Gastroesophageal sphincter (tissue), 3 donors: ENCODE measurements around the gene PIP5K1C.

ENCODE experiments used
- EP300 ChIP-seq: sonication (generic); formaldehyde crosslinking; IDR thresholded peaks from one replicate; pipeline ENCODE4 v1.6.1; 2017; ENCODE audit warnings: antibody characterized with exemption, mild to moderate bottlenecking
- POLR2A ChIP-seq, 2 donors: fragments of 450-650 bp; IDR thresholded peaks; one replicate each; pipeline ENCODE4 v1.6.1; 2017; ENCODE audit warnings: antibody characterized with exemption in 2 of 2, mild to moderate bottlenecking in 2 of 2, moderate library complexity in 1 of 2
- POLR2AphosphoS5 ChIP-seq: sonication (generic); formaldehyde crosslinking; IDR thresholded peaks from one replicate; pipeline ENCODE4 v1.6.1; 2017; ENCODE audit warnings: antibody characterized with exemption
- TF ChIP-seq, protein P1 (sequence below), 4 experiments: fragments of 200-600 bp in 2 of 4; fragments of 450-650 bp in 2 of 4; sonication (generic) in 1 of 4; IDR thresholded peaks; one replicate each; pipeline ENCODE4 v1.5.1; 2017 to 2019; ENCODE audit warnings: antibody characterized with exemption in 4 of 4, mild to moderate bottlenecking in 2 of 4, moderate library complexity in 2 of 4

DNA sequence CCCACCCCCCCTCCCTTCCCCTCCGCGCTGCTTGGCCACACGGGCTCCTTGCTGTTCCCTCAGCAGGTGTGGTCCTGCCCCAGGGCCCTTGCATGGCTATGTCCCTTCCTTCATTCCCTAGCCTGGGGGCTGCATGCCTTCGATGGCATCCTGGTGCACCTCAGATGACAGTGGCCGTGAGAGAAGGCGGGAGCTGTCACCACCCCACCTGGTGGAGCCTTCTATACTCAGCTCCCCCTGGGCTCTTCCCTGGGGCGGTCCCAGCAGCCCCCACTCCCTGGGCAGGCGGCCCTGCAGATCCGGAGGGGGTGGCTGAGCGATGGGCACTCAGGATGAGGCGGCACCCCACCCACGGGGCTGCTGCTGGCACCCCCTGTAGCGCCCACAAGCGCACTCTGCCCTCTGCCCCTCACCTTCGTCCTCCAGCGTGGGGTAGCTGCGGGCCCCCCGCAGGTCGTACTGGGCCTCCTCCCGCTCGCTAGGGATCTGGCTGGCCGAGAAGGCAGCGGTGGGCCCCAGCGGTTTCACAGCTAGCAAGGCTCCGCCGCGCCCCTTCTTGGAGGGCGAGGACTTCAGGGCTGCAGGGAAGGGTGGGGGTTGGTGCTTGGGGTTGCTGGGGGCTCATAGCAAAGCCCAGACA lies 56.5 kb downstream of the PIP5K1C start:
- no peak for TF ChIP-seq POLR2AphosphoS5
- TF ChIP-seq POLR2A (IDR thresholded peaks at IDR 0.05), result no peak
- TF ChIP-seq, protein P1, sequence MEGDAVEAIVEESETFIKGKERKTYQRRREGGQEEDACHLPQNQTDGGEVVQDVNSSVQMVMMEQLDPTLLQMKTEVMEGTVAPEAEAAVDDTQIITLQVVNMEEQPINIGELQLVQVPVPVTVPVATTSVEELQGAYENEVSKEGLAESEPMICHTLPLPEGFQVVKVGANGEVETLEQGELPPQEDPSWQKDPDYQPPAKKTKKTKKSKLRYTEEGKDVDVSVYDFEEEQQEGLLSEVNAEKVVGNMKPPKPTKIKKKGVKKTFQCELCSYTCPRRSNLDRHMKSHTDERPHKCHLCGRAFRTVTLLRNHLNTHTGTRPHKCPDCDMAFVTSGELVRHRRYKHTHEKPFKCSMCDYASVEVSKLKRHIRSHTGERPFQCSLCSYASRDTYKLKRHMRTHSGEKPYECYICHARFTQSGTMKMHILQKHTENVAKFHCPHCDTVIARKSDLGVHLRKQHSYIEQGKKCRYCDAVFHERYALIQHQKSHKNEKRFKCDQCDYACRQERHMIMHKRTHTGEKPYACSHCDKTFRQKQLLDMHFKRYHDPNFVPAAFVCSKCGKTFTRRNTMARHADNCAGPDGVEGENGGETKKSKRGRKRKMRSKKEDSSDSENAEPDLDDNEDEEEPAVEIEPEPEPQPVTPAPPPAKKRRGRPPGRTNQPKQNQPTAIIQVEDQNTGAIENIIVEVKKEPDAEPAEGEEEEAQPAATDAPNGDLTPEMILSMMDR (IDR thresholded peaks at IDR 0.05), result no peak
- no peak for TF ChIP-seq EP300
